D721Med (cell line): ENCODE measurements around the gene TBC1D10B.

ENCODE experiments used
- DNase-seq: peaks from one replicate; pipeline ENCODE4 v3.0.0; 2011; ENCODE audit warnings: low spot score; ENCODE audit not compliant: insufficient read length
- FAIRE-seq: peaks from 2 replicates; lab custom pipeline; 2011; peaks lifted over from hg19 to GRCh38; lab: Jason Lieb, UNC
- TF ChIP-seq, protein P1 (sequence below): IDR thresholded peaks from 2 replicates; pipeline ENCODE4 v1.5.1; 2012; ENCODE audit warnings: mild to moderate bottlenecking, control low read depth; ENCODE audit not compliant: insufficient read depth; ENCODE audit errors: missing control alignments

The TBC1D10B gene

GRCh38 chr16:30375864-30376263 is 5.6 kb upstream of the TBC1D10B start:
- DNase-seq, result no peak
- TF ChIP-seq, protein P1, sequence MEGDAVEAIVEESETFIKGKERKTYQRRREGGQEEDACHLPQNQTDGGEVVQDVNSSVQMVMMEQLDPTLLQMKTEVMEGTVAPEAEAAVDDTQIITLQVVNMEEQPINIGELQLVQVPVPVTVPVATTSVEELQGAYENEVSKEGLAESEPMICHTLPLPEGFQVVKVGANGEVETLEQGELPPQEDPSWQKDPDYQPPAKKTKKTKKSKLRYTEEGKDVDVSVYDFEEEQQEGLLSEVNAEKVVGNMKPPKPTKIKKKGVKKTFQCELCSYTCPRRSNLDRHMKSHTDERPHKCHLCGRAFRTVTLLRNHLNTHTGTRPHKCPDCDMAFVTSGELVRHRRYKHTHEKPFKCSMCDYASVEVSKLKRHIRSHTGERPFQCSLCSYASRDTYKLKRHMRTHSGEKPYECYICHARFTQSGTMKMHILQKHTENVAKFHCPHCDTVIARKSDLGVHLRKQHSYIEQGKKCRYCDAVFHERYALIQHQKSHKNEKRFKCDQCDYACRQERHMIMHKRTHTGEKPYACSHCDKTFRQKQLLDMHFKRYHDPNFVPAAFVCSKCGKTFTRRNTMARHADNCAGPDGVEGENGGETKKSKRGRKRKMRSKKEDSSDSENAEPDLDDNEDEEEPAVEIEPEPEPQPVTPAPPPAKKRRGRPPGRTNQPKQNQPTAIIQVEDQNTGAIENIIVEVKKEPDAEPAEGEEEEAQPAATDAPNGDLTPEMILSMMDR, result no peak
- no peak for FAIRE-seq

DNA sequence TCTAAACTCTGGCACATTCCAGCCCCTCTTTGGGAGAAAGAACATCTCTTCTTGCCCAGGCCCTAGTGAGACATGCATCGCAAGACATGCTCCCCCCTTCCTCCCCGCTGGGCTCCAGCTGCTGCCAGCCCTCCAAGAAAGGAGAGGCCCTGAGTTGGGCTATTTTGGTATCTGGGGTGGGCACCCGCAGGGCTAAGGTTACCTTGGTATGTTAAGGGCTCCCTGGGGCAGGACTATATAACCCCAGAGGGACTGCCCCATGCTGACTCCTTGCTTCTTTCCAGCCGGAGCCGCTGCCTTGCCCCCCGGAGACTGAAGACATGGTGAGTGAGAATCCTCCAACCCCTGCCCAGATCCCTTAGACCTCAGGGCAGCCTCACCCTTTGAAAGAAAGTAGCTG is 4.2 kb upstream of the TBC1D10B start, which contains the start of gene MYL11:
Gene MYL11 (plus strand): TSS at position 265 of the 400 bp plus-strand sequence. CDS start 56 bp downstream, at position 321.
- DNase-seq, result no peak
- TF ChIP-seq, protein P1, result no peak

GRCh38 chr16:30372725-30373124 is 2.4 kb upstream of the TBC1D10B start:
- TF ChIP-seq, protein P1, result no peak
- FAIRE-seq, result no peak

More for the DNA sequence above, 4.2 kb upstream of the TBC1D10B start, which contains the start of gene MYL11:
- no peak for FAIRE-seq

GRCh38 chr16:30372038-30372712 is 1.9 kb upstream of the TBC1D10B start:
- DNase-seq, result no peak
- no peak for FAIRE-seq
- TF ChIP-seq, protein P1, result no peak

More at GRCh38 chr16:30372725-30373124, 2.4 kb upstream of the TBC1D10B start:
- no peak for DNase-seq

DNA sequence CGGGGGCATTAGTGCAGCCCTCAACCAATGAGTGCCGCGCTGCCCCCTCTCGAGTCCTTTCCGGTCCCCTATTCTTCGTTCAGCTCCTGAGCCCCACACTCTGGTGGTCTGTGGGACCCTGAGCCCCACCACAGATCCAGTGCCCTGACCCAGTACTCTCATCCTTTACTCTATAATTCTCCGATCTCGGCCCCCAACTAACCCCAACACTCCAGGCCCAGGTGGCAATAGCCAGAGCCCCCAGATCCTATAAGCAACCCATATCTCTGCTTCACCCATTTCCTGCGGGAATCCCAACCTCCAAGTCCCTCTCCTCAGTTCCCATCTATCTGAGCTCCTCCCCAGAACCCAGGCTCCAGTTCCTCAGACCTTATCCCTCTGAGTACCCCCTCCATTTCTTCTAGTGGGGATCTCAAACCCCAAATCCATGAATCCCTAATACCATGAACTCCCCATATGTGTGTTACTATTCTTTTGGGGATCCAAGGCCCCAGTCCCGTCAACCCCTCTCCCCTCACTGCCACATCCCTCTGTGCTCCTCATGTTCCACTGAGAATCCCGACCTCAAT is 1.0 kb upstream of the TBC1D10B start:
- FAIRE-seq (no peak), DNase-seq (no peak)
- TF ChIP-seq, protein P1, result no peak

DNA sequence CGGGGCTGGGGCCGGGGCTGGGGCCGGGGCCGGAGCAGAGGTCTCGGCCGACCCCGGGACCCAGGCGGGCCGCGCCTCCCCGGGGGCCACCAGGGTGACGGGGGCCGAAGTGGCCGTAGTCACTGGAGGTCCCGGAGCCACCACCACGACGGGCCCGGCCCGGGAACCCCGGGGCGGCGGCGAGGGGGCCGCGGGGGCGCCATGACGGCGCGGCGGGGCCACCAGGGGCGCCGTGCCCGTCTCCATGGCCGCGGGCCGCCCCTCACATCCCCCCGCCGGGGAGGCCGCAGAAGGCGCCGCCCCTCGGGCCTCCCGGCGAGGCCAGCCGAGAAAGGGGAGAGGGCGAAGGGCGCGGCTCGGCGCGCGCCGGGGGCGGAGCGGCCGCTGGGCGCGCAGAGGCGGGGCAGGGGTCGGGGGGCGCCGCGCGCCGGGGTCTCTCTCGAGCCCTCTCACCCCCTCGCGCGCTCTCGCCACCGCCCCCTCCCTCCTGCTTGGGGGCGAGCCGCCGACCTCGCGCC is 297 bp downstream of the TBC1D10B start:
- TF ChIP-seq, protein P1, result no peak
- FAIRE-seq, result no peak
- DNase-seq, result no peak
